GM18505 (cell line): ENCODE measurements around the gene ARHGEF12.

ENCODE experiments used
- ATAC-seq: cut with Tn5 transposase; IDR thresholded peaks from one replicate; pipeline ENCODE4 v1.9.1; 2021; ENCODE audit not compliant: unreplicated experiment
- POLR2A ChIP-seq: IDR thresholded peaks from 4 replicates; pipeline ENCODE4 v1.6.1; 2011; ENCODE audit warnings: borderline replicate concordance; ENCODE audit not compliant: insufficient read depth, insufficient read length; ENCODE audit errors: extremely low read depth

ARHGEF12 gene

GRCh38 chr11:120514541-120515121, 178.4 kb downstream of the ARHGEF12 start:
- no peak for TF ChIP-seq POLR2A
- ATAC-seq = no peak

GRCh38 chr11:120515186-120515723, 179.0 kb downstream of the ARHGEF12 start:
- no peak for ATAC-seq
- no peak for TF ChIP-seq POLR2A

GRCh38 chr11:120516461-120517389, 180.5 kb downstream of the ARHGEF12 start:
- ATAC-seq = no peak
- no peak for TF ChIP-seq POLR2A

DNA sequence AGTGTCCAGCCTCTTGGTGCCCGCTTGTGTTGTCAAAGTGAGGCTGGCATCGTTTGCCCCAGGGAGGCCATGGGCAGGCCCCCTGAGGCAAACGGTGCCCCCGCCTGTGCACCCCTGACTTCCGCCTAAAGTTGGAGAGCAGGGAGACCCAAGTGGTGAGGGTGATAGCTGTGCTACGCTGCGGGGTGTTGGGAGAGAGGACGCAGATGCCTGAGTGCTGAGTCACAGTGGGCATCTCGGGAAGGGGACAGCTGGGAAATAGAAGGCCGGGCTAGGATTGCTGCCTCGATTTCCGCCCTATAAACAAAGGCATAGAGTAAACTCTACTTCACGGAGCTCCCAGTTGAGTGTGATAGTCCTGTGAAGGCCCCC, 181.2 kb downstream of the ARHGEF12 start:
- no peak for TF ChIP-seq POLR2A
- no peak for ATAC-seq

DNA sequence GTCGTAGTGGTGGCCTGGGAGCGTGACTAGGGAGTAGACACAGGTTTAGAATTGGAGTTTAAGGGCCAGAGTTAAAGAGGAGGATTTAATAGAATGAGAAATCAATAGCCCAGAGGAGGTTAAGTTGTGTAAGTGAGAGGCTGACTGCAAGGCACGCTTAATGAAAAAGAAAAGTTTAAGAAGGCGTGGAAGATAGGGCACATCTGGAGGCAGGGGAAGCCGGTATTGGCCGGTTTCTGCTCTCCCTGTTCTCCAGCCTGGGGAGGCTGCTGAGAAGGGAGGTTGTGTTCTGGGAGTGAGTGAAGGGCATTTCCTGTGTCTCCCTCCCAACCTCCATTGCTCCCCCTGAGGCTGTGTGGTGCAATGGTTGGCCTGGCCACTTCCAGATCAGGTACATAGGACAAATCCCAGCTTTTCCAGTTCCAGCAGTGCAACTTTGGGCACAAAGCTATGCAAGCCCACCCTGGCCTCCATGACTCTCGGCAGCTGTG, 181.6 kb downstream of the ARHGEF12 start:
- no peak for ATAC-seq
- TF ChIP-seq POLR2A = no peak

DNA sequence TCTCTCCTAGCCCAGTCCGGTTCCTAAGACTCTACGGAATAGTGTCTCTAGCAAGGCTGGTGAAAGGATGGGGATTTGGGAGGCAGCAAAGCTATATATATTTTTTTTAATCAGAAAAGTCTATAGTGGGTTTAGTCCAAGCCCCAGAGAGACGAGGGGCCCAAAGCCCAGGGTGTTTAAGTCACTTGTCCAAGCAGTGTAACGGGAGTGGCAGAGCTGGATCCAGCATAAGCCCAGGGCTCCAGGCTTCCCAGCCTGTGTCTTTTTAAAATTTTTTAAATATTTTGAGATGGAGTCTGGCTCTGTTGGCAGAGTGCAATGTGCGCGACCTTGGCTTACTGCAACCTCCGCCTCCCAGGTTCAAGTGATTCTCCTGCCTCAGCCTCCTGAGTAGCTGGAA, 182.1 kb downstream of the ARHGEF12 start:
- TF ChIP-seq POLR2A = no peak
- ATAC-seq = no peak

GRCh38 chr11:120519474-120519873, 183.3 kb downstream of the ARHGEF12 start:
- no peak for ATAC-seq
- no peak for TF ChIP-seq POLR2A

- no peak for TF ChIP-seq POLR2A
- ATAC-seq = no peak
Measured at GRCh38 chr11:120520091-120520822, 184.0 kb downstream of the ARHGEF12 start.

- ATAC-seq = no peak
- TF ChIP-seq POLR2A = no peak
Measured at GRCh38 chr11:120521176-120521575, 185.0 kb downstream of the ARHGEF12 start.

- TF ChIP-seq POLR2A = no peak
- ATAC-seq = no peak
Measured at GRCh38 chr11:120522021-120522420, 185.8 kb downstream of the ARHGEF12 start.

DNA sequence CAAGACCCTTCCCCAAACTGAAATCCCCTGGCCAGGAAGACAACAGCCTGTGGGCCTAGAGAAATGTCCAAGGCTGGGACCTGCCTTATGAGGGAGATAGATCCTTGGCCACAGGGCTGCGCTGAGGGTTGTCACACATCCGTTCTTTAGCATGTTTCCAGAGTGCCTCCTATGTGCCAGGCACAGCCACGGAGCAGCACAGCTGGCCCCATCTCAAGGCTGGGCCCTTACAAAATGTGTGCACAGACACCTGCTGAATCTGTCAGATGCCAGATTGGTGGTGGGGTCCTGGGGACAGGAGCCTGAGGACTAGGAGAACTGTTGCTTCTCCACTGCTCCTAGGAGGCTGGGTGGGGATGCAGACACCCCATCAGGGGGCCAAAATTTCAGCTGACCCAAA, 186.5 kb downstream of the ARHGEF12 start:
- no peak for ATAC-seq
- TF ChIP-seq POLR2A = no peak

- no peak for TF ChIP-seq POLR2A
Measured at GRCh38 chr11:120523196-120523595, 187.0 kb downstream of the ARHGEF12 start.

DNA sequence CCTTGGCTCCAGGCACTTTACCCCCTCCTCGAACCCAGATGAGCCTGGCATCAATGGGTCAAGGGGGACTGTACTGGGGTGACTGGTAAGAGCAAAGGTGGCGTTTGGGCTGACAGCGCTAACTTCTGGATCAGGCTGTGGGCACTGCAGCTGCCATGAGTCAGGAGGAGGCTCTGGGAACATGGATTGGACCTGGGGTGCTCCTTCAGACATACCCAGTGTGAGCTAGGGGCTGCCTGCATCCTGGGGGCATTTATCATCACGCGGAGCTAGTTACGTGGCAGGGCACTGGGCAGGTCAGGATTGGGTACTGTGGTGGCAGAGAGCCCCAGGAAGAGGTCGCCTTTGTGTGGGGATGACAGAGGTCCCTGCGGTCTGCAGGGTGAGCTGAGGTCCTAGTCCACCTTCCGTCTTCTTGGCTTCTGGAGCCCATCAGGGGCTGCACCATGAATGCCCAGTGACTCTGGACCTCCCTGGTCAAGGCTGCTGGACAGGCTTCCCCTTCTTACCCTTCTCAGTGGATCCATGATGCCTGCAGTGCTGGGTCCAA, 188.4 kb downstream of the ARHGEF12 start:
- ATAC-seq = no peak

More at GRCh38 chr11:120523196-120523595, 187.0 kb downstream of the ARHGEF12 start:
- no peak for ATAC-seq

More for the DNA sequence above, 188.4 kb downstream of the ARHGEF12 start:
- TF ChIP-seq POLR2A = no peak
